AG20443 (cell line): ENCODE measurements around the gene PGD.
A peak's percentile ranks its signal among the peaks of the same experiment; 100 is the strongest.
"Not testable (repeated sequence)": the region's sequence is repeated elsewhere in the genome, so short reads cannot be mapped to it uniquely, and the experiment has no call there.

Experiments used
- DNase-seq: peaks from one replicate; pipeline ENCODE4 v3.0.0; 2012; ENCODE audit warnings: low spot score, mixed read lengths

Gene PGD

GRCh38 chr1:10437052-10437451, 38.2 kb downstream of the PGD start:
- DNase-seq: no peak

DNA sequence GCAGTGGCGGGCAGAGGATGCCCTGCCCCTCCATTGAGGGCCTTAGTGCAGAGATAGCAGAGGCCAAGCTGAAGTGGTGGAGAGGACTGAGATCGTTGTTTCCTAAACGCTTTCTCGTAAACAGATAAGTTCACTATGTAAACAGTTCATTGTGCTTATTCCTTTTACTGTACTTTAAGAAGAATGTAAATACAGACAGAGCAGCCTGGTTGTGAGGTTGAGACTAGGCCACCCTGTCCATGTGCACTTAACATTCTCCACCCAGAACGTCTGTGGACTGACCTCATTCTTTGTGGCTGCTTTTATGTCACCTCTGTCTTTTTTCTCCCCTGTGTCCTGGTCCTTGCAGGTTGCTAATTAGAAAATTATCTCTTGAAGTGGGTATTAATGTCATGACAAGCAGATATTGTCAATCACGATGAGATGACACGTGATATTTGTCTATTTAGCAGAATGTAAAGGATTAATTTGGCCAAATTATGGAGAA, 39.9 kb downstream of the PGD start:
- no peak for DNase-seq

DNA sequence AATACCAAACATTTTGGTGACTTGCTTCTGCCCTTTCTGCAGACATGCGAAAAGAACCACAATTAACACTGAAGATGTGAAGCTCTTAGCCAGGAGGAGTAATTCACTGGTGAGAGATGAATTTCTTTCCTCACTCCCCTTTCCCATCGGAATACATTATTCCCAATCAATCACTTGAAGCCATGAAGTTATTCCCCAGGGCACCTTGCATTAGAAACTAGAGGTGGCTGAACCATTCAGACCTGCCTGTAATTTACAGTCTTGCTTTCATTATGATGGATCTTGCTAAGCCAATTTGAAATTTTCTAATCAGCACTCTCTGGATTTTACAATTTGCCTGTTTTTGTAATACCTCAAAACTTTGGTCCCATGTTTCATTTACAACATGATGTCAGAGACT, 41.4 kb downstream of the PGD start:
- no peak for DNase-seq

DNA sequence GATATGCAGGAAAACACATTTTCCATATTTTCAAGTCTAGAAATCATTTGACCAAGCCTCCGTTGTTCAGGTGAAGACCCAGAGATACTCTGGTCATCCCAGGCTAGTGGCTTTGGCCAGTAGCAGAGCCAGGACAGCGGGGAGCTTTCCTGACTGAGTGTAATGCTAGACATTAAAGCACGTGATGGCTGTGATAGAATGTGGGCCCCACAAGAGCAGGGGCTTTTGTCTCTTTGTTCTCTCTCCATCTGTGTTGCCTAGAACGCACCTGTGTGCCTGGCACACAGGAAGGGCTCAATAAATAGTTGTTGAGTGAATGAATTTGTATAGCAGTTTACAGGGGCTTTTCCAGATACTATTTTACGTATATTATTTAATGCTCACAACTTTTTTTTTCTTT, 41.9 kb downstream of the PGD start:
- DNase-seq: no peak

GRCh38 chr1:10444248-10444647, 45.4 kb downstream of the PGD start:
- DNase-seq: no peak

GRCh38 chr1:10444795-10445397, 46.0 kb downstream of the PGD start:
- no peak for DNase-seq

DNA sequence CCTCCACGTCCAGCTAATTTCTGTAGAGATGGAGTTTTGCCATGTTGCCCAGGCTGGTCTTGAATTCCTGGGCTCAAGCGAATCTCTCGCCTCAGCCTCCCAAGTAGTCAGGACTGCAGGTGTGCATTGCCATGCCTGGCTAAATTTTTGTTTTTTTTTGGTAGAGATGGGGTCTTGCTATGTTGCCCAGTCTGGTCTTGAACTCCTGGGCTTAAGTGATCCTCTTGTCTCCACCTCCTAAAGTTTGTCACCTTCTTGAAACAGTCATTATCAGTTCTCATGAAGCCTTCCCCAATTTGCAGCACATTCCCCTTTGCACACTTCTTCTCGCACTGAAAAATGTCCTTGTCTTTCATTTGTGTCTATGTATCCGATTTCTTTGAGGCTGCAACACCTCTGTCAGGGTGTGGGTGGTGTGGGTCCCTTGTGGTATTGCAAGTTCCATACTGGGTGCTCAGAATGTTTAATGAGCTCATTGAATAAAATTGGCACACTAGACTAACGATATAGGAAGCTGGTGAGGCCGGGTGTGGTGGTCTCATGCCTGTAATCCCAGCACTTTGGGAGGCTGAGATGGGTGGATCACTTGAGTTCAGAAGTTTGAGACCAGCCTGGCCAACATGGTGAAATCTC, 48.0 kb downstream of the PGD start:
- DNase-seq: no peak

- no peak for DNase-seq
Observed at GRCh38 chr1:10449751-10450150, 50.9 kb downstream of the PGD start, which contains the start of gene CORT. TSS of gene CORT (plus strand) at chr1:10450031. CDS start at chr1:10450224, 193 bp downstream.

DNA sequence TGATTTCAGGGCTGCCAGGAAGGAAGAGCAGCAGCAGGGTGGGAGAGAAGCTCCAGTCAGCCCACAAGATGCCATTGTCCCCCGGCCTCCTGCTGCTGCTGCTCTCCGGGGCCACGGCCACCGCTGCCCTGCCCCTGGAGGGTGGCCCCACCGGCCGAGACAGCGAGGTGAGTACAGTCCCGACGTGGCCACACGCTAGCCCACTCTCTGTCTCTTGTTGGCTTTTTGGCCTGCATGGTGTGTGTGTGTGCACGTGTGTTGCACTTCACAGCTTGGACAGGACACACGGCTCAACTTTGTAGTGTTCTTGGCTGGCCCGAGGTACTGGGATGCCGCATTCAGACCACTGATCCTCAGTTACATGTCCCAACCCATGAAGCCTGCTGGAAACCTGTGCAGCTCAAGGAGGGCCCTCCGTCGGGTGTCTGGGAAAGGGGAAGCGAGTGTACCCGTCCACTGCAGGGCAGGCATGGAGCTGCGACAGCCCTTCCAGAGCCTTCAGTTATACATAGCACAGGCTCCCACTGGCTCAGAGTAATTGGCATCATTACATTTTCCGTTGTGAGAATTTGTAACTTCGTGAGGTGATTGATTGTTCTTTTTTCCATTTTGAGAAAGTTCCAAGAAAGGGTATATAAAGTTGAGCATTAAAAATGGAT, 51.4 kb downstream of the PGD start:
- peak; percentile 18 for DNase-seq

- peak; percentile 21 for DNase-seq
Observed at GRCh38 chr1:10450836-10451235, 52.0 kb downstream of the PGD start.

DNA sequence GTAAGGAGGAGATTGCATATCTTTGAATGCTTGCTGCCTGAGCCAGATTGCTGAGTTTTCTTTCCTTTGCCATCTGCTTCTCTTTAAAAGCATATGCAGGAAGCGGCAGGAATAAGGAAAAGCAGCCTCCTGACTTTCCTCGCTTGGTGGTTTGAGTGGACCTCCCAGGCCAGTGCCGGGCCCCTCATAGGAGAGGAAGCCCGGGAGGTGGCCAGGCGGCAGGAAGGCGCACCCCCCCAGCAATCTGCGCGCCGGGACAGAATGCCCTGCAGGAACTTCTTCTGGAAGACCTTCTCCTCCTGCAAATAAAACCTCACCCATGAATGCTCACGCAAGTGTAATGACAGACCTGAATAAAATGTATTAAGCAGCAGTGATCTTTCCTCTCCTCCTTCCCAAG, 52.4 kb downstream of the PGD start:
- DNase-seq: peak; percentile 84

- DNase-seq: no peak
Observed at GRCh38 chr1:10456048-10456447, 57.2 kb downstream of the PGD start.

GRCh38 chr1:10456661-10457060, 57.8 kb downstream of the PGD start:
- DNase-seq: no peak

DNA sequence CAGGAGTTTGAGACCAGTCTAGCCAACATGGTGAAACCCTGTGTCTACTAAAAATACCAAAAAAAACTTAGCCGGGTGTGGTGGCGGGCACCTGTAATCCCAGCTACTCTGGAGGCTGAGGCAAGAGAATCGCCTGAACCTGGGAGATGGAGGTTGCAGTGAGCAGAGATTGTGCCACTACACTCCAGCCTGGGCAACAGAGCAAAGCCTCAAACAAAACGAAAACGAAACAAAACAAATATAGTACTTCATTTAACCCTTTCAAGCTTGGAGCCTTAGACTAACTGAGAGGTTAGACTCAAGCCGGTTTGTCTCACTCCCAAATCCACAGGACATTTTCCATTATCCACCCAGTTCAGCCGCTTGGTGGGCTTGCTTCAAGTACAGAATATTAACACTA, 58.6 kb downstream of the PGD start:
- DNase-seq: not testable (repeated sequence)

DNA sequence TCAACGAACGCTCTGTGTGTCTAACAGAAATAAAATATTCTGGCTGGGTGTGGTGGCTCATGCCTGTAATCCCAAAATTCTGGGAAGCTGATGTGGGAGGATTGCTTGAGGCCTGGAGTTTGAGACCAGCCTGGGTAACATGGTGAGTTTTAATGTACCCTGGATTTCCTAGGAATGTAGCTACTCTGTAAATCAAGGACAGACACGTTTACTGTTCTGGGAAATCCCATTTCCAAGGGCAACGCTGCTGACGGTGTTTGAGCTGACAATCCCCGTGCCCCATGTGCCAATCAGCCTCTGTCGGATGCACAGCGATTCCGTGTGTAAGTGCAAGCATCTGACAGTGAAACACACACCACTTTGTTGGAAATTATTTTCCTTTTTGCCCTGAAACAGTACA, 59.0 kb downstream of the PGD start:
- DNase-seq: no peak

- DNase-seq: peak; percentile 69
Observed at GRCh38 chr1:10459184-10459583, 60.3 kb downstream of the PGD start.

GRCh38 chr1:10467078-10467477, 68.2 kb downstream of the PGD start:
- DNase-seq: no peak

GRCh38 chr1:10470043-10470442, 71.2 kb downstream of the PGD start:
- DNase-seq: no peak
